ENCODE results near the gene RAB11FIP3. TPM values are rescaled to one million over a fixed set of nuclear protein-coding genes. Genes with fewer than 3 reads are reported as not detected.

Gene RAB11FIP3
- polyA plus RNA-seq, 1 experiment, result 13.3 TPM

GRCh38 chr16:530111-530817 lies 104.8 kb downstream of the RAB11FIP3 start:
- DNase-seq (ENCODE audit: low read depth), result no peak
- Histone ChIP-seq H3K36me3 (ENCODE audit: control insufficient read depth, insufficient read depth, low read length) (peaks cover 9% of the 10 kb centered on the region), H3K27me3 (ENCODE audit: control insufficient read depth, insufficient read depth, low read length) (no peaks in the 10 kb centered on the region), H3K4me3 (ENCODE audit: low read depth, low read length) (no peak overlapping the region)
- TF ChIP-seq CTCF (IDR thresholded peaks at IDR 0.05; ENCODE audit: insufficient read depth, low read depth, low read length), result no peak
- POLR2A ChIA-PET, result no interaction called here
- CTCF ChIA-PET, result no interaction called here

- Histone ChIP-seq H3K4me3 (ENCODE audit: low read depth, low read length) (no peak overlapping the region), H3K27me3 (ENCODE audit: control insufficient read depth, insufficient read depth, low read length) (no peaks in the 10 kb centered on the region), H3K36me3 (ENCODE audit: control insufficient read depth, insufficient read depth, low read length) (peaks cover 13% of the 10 kb centered on the region)
- DNase-seq (ENCODE audit: low read depth), result no peak
- POLR2A ChIA-PET, result no interaction called here
- TF ChIP-seq CTCF (IDR thresholded peaks at IDR 0.05; ENCODE audit: insufficient read depth, low read depth, low read length), result no peak
- CTCF ChIA-PET, result no interaction called here
These were observed 106.2 kb downstream of the RAB11FIP3 start for GRCh38 chr16:531494-532125.

DNA sequence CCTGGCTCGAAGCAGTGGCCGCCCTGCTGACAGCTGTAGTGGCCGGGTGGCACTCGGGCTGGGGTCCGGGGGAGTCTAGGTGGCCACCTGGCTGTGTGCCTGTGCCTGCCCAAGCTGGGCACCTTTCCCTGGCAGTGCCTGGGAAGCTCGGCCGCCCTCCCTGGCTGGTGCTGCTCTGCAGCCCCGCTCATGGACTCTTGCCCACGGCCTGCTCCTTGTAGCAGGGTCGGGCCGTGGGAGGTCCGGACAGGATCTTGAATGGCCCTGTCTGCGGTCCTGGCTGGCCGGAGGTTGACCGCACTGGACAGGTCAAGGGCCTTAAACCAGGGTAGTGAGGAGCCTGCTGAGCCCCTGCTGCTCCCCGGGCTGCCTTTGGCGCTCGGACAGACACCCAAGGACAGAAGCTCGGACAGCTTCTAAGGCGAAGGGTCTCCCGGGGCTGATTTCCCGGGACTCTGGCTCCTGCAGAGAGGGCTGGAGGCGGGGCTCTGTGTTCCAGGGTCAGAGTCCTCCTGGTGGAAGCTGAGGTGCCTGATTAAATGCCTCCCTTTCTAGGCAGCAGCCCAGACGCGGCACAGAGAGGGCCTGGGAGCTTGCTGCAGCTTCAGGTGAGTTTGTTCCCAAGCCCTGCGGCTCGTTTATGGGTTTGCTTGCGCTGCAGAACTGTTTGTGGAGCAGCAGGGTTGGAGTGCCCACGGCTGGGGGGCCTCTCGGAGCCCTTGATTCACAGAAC lies 108.1 kb downstream of the RAB11FIP3 start:
- H3K4me3 ChIP-seq (ENCODE audit: low read depth, low read length), result no peak overlapping the region
- TF ChIP-seq CTCF (IDR thresholded peaks at IDR 0.05; ENCODE audit: insufficient read depth, low read depth, low read length), result no peak
- H3K36me3 ChIP-seq (ENCODE audit: control insufficient read depth, insufficient read depth, low read length), result peaks cover 22% of the 10 kb centered on the region
- ChIA-PET CTCF (no interaction called here), POLR2A (no interaction called here)
- no peaks in the 10 kb centered on the region for H3K27me3 ChIP-seq (ENCODE audit: control insufficient read depth, insufficient read depth, low read length)
- no peak for DNase-seq (ENCODE audit: low read depth)

DNA sequence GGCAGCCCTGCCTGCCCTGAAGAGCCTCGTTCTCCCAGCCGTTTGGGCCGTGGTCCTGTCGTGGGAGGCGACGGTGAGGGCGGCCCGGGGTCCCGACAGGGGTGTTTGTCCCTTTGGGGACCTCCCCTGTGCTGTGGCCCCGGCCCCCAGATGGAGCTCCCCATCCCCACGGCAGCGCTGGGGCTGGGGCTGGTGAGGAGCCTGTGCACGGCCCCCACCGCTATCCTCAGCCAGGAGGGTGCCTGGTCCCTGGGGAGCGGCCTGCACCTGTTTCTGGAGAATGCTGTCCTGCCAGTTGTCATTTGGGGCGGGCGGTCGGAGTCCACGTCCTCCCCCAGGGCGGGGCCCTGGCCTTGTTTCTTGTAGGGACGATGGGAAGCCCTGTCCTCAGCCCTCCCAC lies 108.7 kb downstream of the RAB11FIP3 start:
- H3K36me3 ChIP-seq (ENCODE audit: control insufficient read depth, insufficient read depth, low read length), result peaks cover 22% of the 10 kb centered on the region
- POLR2A ChIA-PET, result no interaction called here
- no peak overlapping the region for H3K4me3 ChIP-seq (ENCODE audit: low read depth, low read length)
- CTCF ChIA-PET, result no interaction called here
- DNase-seq (ENCODE audit: low read depth), result no peak
- no peak for TF ChIP-seq CTCF (IDR thresholded peaks at IDR 0.05; ENCODE audit: insufficient read depth, low read depth, low read length)
- no peaks in the 10 kb centered on the region for H3K27me3 ChIP-seq (ENCODE audit: control insufficient read depth, insufficient read depth, low read length)

GRCh38 chr16:534856-535445 lies 109.5 kb downstream of the RAB11FIP3 start:
- Histone ChIP-seq H3K4me3 (ENCODE audit: low read depth, low read length) (no peak overlapping the region), H3K27me3 (ENCODE audit: control insufficient read depth, insufficient read depth, low read length) (no peaks in the 10 kb centered on the region), H3K36me3 (ENCODE audit: control insufficient read depth, insufficient read depth, low read length) (peaks cover 19% of the 10 kb centered on the region)
- ChIA-PET POLR2A (no interaction called here), CTCF (no interaction called here)
- no peak for DNase-seq (ENCODE audit: low read depth)
- no peak for TF ChIP-seq CTCF (IDR thresholded peaks at IDR 0.05; ENCODE audit: insufficient read depth, low read depth, low read length)
